SK-N-SH treated with all-trans-retinoic acid at 6 μM for 48 hours (cell line): ENCODE results near the gene TGFA.

ENCODE experiments used
- ATAC-seq: fragments of 200-7000 bp; cut with Tn5 transposase; 3 replicates; pipeline ENCODE4 v1.9.1; 2020; ENCODE audit warnings: mild to moderate bottlenecking, moderate library complexity
- ARNTL ChIP-seq: fragments of 450-650 bp; formaldehyde crosslinking; IDR thresholded peaks from 2 replicates; pipeline ENCODE4 v1.5.0; 2020; ENCODE audit warnings: low read depth, mild to moderate bottlenecking, moderate library complexity, borderline replicate concordance
- BACH2 ChIP-seq: fragments of 250-450 bp; sonication (Bioruptor Pico); IDR thresholded peaks from 2 replicates; pipeline ENCODE4 v1.9.0; 2021; ENCODE audit warnings: mild to moderate bottlenecking, borderline replicate concordance
- CREB5 ChIP-seq: fragments of 250-450 bp; sonication (Bioruptor Pico); IDR thresholded peaks from 2 replicates; pipeline ENCODE4 v1.5.1; 2020; ENCODE audit warnings: low read depth, mild to moderate bottlenecking, moderate library complexity
- ESRRG ChIP-seq: fragments of 250-450 bp; sonication (Bioruptor Pico); IDR thresholded peaks from 2 replicates; pipeline ENCODE4 v1.6.1; 2021; ENCODE audit warnings: mild to moderate bottlenecking
- GLIS3 ChIP-seq: fragments of 250-450 bp; sonication (Bioruptor Pico); IDR thresholded peaks from 2 replicates; pipeline ENCODE4 v1.5.0; 2020; ENCODE audit warnings: mild to moderate bottlenecking, moderate library complexity
- ISL1 ChIP-seq: fragments of 250-450 bp; sonication (Bioruptor Pico); IDR thresholded peaks from 2 replicates; pipeline ENCODE4 v2.1.2; 2022; ENCODE audit warnings: mild to moderate bottlenecking, moderate library complexity
- OSR1 ChIP-seq: fragments of 250-450 bp; sonication (Bioruptor Pico); IDR thresholded peaks from 2 replicates; pipeline ENCODE4 v1.8.0; 2022; ENCODE audit warnings: moderate library complexity, mild to moderate bottlenecking, inconsistent platforms
- PATZ1 ChIP-seq: fragments of 250-450 bp; sonication (Bioruptor Pico); IDR thresholded peaks from 2 replicates; pipeline ENCODE4 v1.8.0; 2020; ENCODE audit warnings: mild to moderate bottlenecking, moderate library complexity, borderline replicate concordance
- PPARA ChIP-seq: fragments of 250-450 bp; sonication (Bioruptor Pico); IDR thresholded peaks from 2 replicates; pipeline ENCODE4 v1.5.0; 2020; ENCODE audit warnings: mild to moderate bottlenecking, borderline replicate concordance
- RARB ChIP-seq: fragments of 250-450 bp; sonication (Bioruptor Pico); IDR thresholded peaks from 2 replicates; pipeline ENCODE4 v1.8.0; 2021; ENCODE audit warnings: mild to moderate bottlenecking, moderate library complexity
- SNAI2 ChIP-seq: fragments of 250-450 bp; sonication (Bioruptor Pico); IDR thresholded peaks from 2 replicates; pipeline ENCODE4 v1.5.0; 2020; ENCODE audit warnings: mild to moderate bottlenecking, moderate library complexity
- TCF4 ChIP-seq: fragments of 250-450 bp; sonication (Bioruptor Pico); IDR thresholded peaks from 2 replicates; pipeline ENCODE4 v1.8.0; 2021; ENCODE audit warnings: mild to moderate bottlenecking, moderate library complexity, borderline replicate concordance
- ZFP3 ChIP-seq: fragments of 250-450 bp; sonication (Bioruptor Pico); IDR thresholded peaks from 2 replicates; pipeline ENCODE4 v1.5.0; 2020; ENCODE audit warnings: mild to moderate bottlenecking, moderate library complexity
- ZFP30 ChIP-seq: fragments of 450-650 bp; formaldehyde crosslinking; IDR thresholded peaks from 2 replicates; pipeline ENCODE4 v1.5.0; 2022; ENCODE audit warnings: mild to moderate bottlenecking, moderate library complexity
- ZNF565 ChIP-seq: fragments of 450-650 bp; formaldehyde crosslinking; conservative IDR thresholded peaks from 2 replicates; pipeline ENCODE4 v1.5.0; 2020; ENCODE audit warnings: low read depth, mild to moderate bottlenecking, moderate library complexity
- ZNF70 ChIP-seq: fragments of 450-650 bp; formaldehyde crosslinking; IDR thresholded peaks from 2 replicates; pipeline ENCODE4 v1.5.0; 2020; ENCODE audit warnings: mild to moderate bottlenecking, moderate library complexity
- ZNF8 ChIP-seq: fragments of 450-650 bp; formaldehyde crosslinking; IDR thresholded peaks from 2 replicates; pipeline ENCODE4 v1.5.0; 2020; ENCODE audit warnings: mild to moderate bottlenecking, moderate library complexity
- TF ChIP-seq, protein P1 (sequence below): fragments of 250-450 bp; sonication (Bioruptor Pico); IDR thresholded peaks from 2 replicates; pipeline ENCODE4 v1.5.1; 2021; ENCODE audit warnings: mild to moderate bottlenecking, moderate library complexity
- TF ChIP-seq, protein P2 (sequence below): fragments of 250-450 bp; sonication (Bioruptor Pico); IDR thresholded peaks from 2 replicates; pipeline ENCODE4 v1.5.0; 2020; ENCODE audit warnings: mild to moderate bottlenecking, moderate library complexity

The TGFA gene

DNA sequence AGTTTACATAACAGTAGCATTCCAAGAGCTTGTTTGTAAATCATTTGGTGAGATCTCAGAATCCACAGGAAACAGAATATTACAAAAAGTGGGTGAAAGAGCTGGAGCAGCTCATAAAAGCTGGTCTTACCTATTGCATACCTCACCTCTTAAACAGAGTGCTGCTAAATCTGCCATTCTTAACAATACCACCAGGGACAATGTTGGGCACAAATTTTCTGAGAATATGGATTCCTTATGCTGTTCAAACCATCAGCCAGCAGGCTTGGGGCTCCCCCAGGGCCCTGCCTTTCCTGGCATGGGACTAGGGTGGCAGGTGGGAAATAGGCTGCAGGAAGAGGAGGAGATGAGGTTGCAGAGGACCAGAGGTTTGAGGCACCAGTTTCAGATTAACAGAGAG lies 55.6 kb downstream of the TGFA start (continued):
- TF ChIP-seq PATZ1 (CRISPR knock-in tag), result no peak
- TF ChIP-seq BACH2, result no peak
- TF ChIP-seq GLIS3 (CRISPR knock-in tag), result no peak
- TF ChIP-seq, protein P1, sequence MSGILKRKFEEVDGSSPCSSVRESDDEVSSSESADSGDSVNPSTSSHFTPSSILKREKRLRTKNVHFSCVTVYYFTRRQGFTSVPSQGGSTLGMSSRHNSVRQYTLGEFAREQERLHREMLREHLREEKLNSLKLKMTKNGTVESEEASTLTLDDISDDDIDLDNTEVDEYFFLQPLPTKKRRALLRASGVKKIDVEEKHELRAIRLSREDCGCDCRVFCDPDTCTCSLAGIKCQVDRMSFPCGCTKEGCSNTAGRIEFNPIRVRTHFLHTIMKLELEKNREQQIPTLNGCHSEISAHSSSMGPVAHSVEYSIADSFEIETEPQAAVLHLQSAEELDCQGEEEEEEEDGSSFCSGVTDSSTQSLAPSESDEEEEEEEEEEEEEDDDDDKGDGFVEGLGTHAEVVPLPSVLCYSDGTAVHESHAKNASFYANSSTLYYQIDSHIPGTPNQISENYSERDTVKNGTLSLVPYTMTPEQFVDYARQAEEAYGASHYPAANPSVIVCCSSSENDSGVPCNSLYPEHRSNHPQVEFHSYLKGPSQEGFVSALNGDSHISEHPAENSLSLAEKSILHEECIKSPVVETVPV (CRISPR knock-in tag), result no peak
- no peak for TF ChIP-seq PPARA
- TF ChIP-seq ZFP30 (CRISPR knock-in tag), result no peak

DNA sequence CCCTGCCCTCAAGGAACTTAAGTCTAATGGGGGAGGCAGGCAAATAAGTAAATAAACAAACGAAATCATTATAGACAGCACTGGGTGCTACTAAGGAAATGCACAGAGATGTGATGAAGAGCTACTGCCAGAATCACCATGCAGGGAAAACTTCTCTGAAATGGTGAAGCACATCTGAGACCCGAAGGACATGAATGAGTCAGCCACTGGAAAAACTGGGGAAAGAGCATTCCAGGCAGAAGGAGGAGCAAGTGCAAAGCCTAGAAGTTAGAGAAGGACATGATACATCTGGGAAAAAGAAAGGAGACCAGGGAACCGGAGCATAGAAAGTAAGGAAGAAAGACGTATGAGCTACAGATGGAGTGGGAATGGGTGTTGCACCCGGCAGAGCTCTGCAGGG lies 56.8 kb downstream of the TGFA start:
- TF ChIP-seq OSR1 (CRISPR knock-in tag), result no peak
- TF ChIP-seq ZNF565 (CRISPR knock-in tag), result no peak
- no peak for TF ChIP-seq ESRRG (CRISPR knock-in tag)
- TF ChIP-seq RARB (CRISPR knock-in tag), result no peak
- no peak for TF ChIP-seq SNAI2 (CRISPR knock-in tag)
- TF ChIP-seq ISL1 (CRISPR knock-in tag), result no peak
- no peak for TF ChIP-seq PATZ1 (CRISPR knock-in tag)
- TF ChIP-seq, protein P1 (CRISPR knock-in tag), result no peak
- no peak for TF ChIP-seq ARNTL
- TF ChIP-seq, protein P2, sequence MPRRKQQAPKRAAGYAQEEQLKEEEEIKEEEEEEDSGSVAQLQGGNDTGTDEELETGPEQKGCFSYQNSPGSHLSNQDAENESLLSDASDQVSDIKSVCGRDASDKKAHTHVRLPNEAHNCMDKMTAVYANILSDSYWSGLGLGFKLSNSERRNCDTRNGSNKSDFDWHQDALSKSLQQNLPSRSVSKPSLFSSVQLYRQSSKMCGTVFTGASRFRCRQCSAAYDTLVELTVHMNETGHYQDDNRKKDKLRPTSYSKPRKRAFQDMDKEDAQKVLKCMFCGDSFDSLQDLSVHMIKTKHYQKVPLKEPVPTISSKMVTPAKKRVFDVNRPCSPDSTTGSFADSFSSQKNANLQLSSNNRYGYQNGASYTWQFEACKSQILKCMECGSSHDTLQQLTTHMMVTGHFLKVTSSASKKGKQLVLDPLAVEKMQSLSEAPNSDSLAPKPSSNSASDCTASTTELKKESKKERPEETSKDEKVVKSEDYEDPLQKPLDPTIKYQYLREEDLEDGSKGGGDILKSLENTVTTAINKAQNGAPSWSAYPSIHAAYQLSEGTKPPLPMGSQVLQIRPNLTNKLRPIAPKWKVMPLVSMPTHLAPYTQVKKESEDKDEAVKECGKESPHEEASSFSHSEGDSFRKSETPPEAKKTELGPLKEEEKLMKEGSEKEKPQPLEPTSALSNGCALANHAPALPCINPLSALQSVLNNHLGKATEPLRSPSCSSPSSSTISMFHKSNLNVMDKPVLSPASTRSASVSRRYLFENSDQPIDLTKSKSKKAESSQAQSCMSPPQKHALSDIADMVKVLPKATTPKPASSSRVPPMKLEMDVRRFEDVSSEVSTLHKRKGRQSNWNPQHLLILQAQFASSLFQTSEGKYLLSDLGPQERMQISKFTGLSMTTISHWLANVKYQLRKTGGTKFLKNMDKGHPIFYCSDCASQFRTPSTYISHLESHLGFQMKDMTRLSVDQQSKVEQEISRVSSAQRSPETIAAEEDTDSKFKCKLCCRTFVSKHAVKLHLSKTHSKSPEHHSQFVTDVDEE (CRISPR knock-in tag), result no peak
- no peak for TF ChIP-seq PPARA
- no peak for TF ChIP-seq GLIS3 (CRISPR knock-in tag)
- no peak for TF ChIP-seq ZNF70 (CRISPR knock-in tag)
- ATAC-seq, result no peak

GRCh38 chr2:70494293-70494886 lies 59.2 kb downstream of the TGFA start:
- ATAC-seq, result no peak
- TF ChIP-seq ESRRG (CRISPR knock-in tag) (no peak), TCF4 (CRISPR knock-in tag) (peak; percentile 33; the same call in 1 of the 2 replicates)

GRCh38 chr2:70490381-70490780 lies 63.2 kb downstream of the TGFA start:
- ATAC-seq, result no peak
- TF ChIP-seq OSR1 (CRISPR knock-in tag) (no peak), TCF4 (CRISPR knock-in tag) (no peak), ZNF565 (CRISPR knock-in tag) (no peak), GLIS3 (CRISPR knock-in tag) (no peak), ZNF8 (no peak), PPARA (no peak), CREB5 (CRISPR knock-in tag) (no peak), ARNTL (no peak), SNAI2 (CRISPR knock-in tag) (no peak), ESRRG (CRISPR knock-in tag) (no peak), ZFP3 (CRISPR knock-in tag) (no peak)
- TF ChIP-seq, protein P2 (CRISPR knock-in tag), result no peak
- TF ChIP-seq, protein P1 (CRISPR knock-in tag), result no peak
